ENCODE results near the gene PCSK6. TPM values are rescaled to one million over a fixed set of nuclear protein-coding genes. Genes with fewer than 3 reads are reported as not detected.

Gene PCSK6
- total and polyA plus RNA-seq, 5 experiments from 2014 or later, result 0.04 to 6.7 (median 1.3) TPM

DNA sequence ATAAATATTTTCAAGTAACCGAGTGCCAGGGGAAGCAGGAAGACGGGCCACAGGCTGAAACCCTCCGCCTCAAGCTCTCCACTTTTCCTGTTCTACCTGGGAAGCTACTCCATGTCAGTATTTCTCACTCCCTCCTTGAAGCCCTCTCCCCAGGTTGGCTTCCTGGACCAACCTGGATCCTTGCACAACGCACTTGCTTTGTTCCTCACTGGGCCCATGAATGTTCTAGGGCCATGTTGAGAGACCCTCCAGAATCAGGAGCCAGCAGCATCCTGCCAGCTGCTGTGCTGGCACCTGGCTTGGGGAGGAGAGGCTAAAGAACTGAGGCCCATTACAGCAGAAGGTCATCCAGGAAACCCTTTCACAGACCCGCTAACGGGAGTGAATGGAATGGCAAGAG is 115.2 kb downstream of the PCSK6 start:
- Mint-ChIP-seq H3K27ac (peak overlapping the region in 1 of 10 donors; percentile 68), H3K36me3 (no peaks in the 10 kb centered on the region), H3K9me3 (no peaks in the 10 kb centered on the region), H3K27me3 (peaks cover 0 to 8% (median 3%) of the 10 kb centered on the region in 5 donors), H3K4me3 (no peak overlapping the region), H3K4me1 (peaks cover 13 to 61% (median 30%) of the 10 kb centered on the region in 4 donors)
- DNase-seq (peak in 1 of 10 donors; percentile 55), ATAC-seq (no peak)
- POLR2A ChIA-PET, result no interaction called here

DNA sequence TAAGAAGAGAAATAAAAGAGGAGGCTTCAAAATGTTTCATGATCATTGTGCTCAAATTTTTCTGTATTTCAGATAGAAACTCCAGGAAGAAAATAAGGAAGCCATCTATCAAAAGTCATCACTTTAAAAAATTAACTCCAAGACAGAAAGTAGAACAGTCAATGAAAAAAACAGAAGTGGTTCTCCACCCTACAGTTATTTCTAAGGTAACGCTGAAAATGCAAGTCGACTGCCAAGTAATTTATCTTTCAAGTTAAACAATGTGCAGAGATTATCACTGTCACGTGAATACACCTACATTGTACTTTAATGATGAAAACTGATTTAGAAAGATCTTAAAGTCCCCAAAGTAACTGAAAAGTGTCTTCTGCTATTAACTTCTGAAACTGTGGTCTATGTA is 115.9 kb downstream of the PCSK6 start:
- POLR2A ChIA-PET, result interaction anchor here (1.6 kb wide), 1 partner anchor 24 kb away, joined by 4 read pairs; no protein-coding TSS in a partner anchor
- H3K4me1 Mint-ChIP-seq, result peaks cover 13 to 54% (median 30%) of the 10 kb centered on the region in 4 donors
- H3K4me3 Mint-ChIP-seq, result peak overlapping the region in 3 of 10 donors; percentile 32 to 52 (median 49)
- peaks cover 0 to 8% (median 3%) of the 10 kb centered on the region in 5 donors for H3K27me3 Mint-ChIP-seq
- no peak for DNase-seq
- no peak for ATAC-seq
- H3K36me3 Mint-ChIP-seq, result no peaks in the 10 kb centered on the region
- no peaks in the 10 kb centered on the region for H3K9me3 Mint-ChIP-seq
- H3K27ac Mint-ChIP-seq, result peak overlapping the region in 2 of 10 donors; percentile 7 to 63

DNA sequence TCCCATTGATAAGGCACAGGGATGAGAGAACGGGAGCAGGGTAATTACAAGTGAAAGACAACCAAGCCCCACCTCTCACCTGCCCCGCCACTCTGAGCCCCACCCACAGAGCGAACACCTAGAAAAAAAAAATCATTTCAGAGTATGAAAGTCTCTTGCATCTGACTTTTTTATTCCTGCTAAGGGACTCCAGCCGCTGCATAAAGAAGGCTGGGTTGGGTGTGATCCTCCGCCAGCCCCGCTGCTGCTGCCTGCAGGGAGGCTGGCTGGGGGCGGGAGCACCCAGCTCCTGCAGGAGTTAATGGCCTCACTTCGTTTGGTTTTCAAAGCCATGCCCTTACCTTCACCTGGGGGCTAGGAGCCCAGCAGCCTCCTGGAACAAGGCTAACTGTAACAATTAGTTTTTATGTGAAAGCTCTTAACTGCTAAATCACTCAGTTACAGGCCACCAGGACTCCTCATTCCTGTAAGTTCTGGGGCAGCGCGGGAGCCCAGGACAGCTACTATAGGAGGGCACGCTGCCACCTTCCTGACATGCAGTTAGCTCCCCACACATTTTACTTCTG is 116.5 kb downstream of the PCSK6 start:
- H3K27ac Mint-ChIP-seq, result peak overlapping the region in 4 of 10 donors; percentile 7 to 79 (median 64)

DNA sequence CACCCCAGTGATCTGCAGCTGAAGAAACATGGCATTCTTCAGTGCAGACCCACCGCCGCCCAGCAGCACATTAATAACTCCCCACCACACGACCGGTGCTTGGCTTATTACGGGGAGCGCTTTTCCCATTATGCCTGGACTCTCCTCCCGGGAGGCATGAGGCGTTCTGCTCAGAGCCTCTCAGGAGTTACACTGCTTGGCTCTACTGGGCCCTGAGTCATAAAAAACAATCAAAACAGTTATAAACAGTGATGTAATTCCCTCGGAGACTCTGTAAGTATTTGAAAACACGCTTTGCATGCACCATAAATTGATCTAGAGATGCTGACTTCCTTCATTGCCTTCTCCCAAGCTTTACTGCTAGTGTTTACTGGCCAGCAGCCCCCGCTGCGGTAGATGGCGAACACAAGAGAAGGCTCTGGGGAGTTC is 117.3 kb downstream of the PCSK6 start:
- H3K27me3 Mint-ChIP-seq, result peaks cover 0 to 8% (median 3%) of the 10 kb centered on the region in 5 donors
- ATAC-seq, result no peak
- POLR2A ChIA-PET, result interaction anchor here (1.6 kb wide), 1 partner anchor 25 kb away, joined by 4 read pairs; no protein-coding TSS in a partner anchor

More for the DNA sequence above, 116.5 kb downstream of the PCSK6 start:
- Mint-ChIP-seq H3K27me3 (peaks cover 0 to 8% (median 3%) of the 10 kb centered on the region in 5 donors), H3K36me3 (no peaks in the 10 kb centered on the region), H3K4me1 (peaks cover 13 to 48% (median 30%) of the 10 kb centered on the region in 4 donors), H3K9me3 (no peaks in the 10 kb centered on the region), H3K4me3 (peak overlapping the region in 9 of 10 donors; percentile 8 to 63 (median 36))
- no peak for ATAC-seq
- POLR2A ChIA-PET, result interaction anchor here (1.6 kb wide), 1 partner anchor 24 kb away, joined by 4 read pairs; no protein-coding TSS in a partner anchor
- DNase-seq, result no peak

DNA sequence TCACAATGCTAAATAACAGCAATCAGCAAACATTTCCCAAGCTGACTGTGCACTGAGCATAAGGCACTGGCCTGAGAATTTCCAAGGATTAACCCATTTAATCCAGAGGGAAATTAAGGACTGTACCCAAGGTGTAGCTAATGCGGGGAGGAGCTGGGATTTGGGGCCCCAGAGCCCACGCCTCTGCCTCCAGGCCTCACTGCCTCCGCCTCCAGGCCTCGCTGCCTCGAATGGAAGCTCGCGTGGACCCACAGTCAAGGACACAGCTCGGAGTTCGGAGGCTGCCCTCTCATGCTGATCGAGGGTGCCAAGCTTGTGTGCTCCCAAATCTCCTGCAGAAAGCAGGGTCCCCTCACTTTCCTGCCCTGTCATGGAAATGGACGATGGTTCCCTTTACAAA is 118.0 kb downstream of the PCSK6 start:
- ATAC-seq (no peak), DNase-seq (no peak)
- no peak overlapping the region for H3K4me3 Mint-ChIP-seq
- POLR2A ChIA-PET, result no interaction called here
- H3K9me3 Mint-ChIP-seq, result no peaks in the 10 kb centered on the region
- no peaks in the 10 kb centered on the region for H3K36me3 Mint-ChIP-seq
- peaks cover 9 to 37% (median 22%) of the 10 kb centered on the region in 4 donors for H3K4me1 Mint-ChIP-seq
- no peak overlapping the region for H3K27ac Mint-ChIP-seq
- H3K27me3 Mint-ChIP-seq, result peaks cover 0 to 8% (median 3%) of the 10 kb centered on the region in 5 donors

More for the DNA sequence above, 117.3 kb downstream of the PCSK6 start:
- peaks cover 11 to 43% (median 25%) of the 10 kb centered on the region in 4 donors for H3K4me1 Mint-ChIP-seq
- no peaks in the 10 kb centered on the region for H3K9me3 Mint-ChIP-seq
- DNase-seq, result no peak
- H3K4me3 Mint-ChIP-seq, result peak overlapping the region in 2 of 10 donors; percentile 36 to 63
- H3K27ac Mint-ChIP-seq, result peak overlapping the region in 2 of 10 donors; percentile 61 to 79
- H3K36me3 Mint-ChIP-seq, result no peaks in the 10 kb centered on the region

DNA sequence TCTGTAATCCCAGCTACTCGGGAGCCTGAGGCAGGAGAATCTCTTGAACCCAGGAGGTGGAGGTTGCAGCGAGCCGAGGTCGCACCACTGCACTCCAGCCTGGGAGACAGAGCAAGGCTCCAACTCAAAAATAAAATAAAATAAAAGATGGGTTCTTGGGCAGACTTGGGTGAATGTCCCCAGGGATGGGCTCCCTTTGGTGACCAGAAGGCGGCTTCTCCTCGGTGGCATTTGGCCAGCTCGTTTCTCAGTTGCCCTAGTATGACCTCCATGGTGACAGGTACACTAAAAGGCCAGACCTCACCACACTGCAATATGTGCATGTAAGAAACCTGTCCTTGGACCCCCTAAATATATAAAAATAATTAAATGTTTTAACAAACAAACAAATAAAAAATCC is 118.4 kb downstream of the PCSK6 start:
- DNase-seq, result no peak
- no peaks in the 10 kb centered on the region for H3K36me3 Mint-ChIP-seq
- H3K4me1 Mint-ChIP-seq, result peaks cover 7 to 32% (median 17%) of the 10 kb centered on the region in 4 donors
- POLR2A ChIA-PET, result no interaction called here
- no peak for ATAC-seq
- no peak overlapping the region for H3K27ac Mint-ChIP-seq
- no peaks in the 10 kb centered on the region for H3K9me3 Mint-ChIP-seq
- H3K27me3 Mint-ChIP-seq, result peaks cover 0 to 8% (median 3%) of the 10 kb centered on the region in 5 donors
- H3K4me3 Mint-ChIP-seq, result no peak overlapping the region

DNA sequence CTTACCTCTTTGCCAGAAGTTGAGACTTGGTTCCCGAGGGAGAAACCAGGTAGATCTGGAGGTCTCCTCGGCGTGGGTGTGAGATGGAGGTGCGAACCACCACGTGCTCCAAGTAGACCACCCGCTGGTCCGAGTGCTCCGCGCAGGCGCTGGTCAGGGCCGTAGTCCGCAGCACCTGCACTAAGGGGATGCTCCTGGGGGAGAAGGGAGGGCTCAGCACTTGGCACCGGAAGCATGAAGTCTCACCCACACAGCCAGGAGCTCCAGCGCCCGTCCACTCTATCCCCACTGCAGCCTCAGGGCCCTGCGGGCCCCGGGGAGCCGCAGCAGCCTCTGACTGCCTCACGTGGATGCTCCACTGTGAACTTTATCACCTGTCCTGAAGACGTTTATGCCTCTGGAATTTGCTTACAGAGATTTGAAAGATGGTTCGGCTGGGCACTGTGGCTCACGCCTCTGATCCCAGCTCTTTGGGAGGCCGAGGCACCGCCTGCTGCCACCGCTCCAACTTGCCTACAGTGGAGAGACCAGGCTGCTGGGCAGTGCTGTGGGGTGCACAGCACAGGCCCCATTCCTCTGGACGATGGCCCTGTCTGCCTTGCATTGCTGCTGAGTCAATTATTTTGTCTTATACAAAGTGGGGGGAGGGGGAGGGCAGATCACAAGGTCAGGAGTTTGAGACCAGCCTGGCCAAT is 119.0 kb downstream of the PCSK6 start:
- Mint-ChIP-seq H3K27ac (no peak overlapping the region), H3K27me3 (peaks cover 0 to 8% (median 5%) of the 10 kb centered on the region in 5 donors), H3K4me3 (no peak overlapping the region), H3K9me3 (peaks cover 0 to 3% (median 0%) of the 10 kb centered on the region in 9 donors), H3K36me3 (peaks cover 0 to 2% (median 2%) of the 10 kb centered on the region in 3 donors), H3K4me1 (peaks cover 7 to 27% (median 16%) of the 10 kb centered on the region in 4 donors)
- ATAC-seq (no peak), DNase-seq (no peak)
- POLR2A ChIA-PET, result no interaction called here

DNA sequence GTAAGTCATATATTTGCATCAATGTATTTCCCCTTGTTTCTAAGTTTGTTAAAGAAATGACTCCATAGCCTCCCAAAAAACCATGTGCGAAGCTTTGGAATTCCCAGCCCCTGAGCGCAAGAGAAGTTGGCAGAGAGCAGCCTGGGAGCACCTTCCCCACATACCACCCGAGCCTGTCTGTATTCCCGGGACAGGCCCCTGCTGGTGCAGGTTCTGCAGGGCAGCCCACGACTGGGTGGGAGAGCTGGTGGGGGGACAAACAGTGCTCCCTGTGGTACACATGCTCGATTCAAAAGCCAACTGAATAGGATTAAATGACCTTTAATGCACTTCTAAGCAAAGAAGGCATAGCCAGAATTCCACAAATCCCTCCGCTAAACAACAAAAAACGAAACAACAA is 119.8 kb downstream of the PCSK6 start:
- Mint-ChIP-seq H3K27ac (no peak overlapping the region), H3K36me3 (peaks cover 0 to 10% (median 5%) of the 10 kb centered on the region in 3 donors), H3K9me3 (peaks cover 0 to 9% (median under 1%) of the 10 kb centered on the region in 9 donors), H3K4me3 (no peak overlapping the region), H3K27me3 (peaks cover 0 to 8% (median 6%) of the 10 kb centered on the region in 5 donors), H3K4me1 (peaks cover 7 to 20% (median 14%) of the 10 kb centered on the region in 4 donors)
- ATAC-seq, result no peak
- POLR2A ChIA-PET, result interaction anchor here (1.4 kb wide), 1 partner anchor 50 kb away, joined by 3 read pairs; no protein-coding TSS in a partner anchor
- DNase-seq, result no peak

DNA sequence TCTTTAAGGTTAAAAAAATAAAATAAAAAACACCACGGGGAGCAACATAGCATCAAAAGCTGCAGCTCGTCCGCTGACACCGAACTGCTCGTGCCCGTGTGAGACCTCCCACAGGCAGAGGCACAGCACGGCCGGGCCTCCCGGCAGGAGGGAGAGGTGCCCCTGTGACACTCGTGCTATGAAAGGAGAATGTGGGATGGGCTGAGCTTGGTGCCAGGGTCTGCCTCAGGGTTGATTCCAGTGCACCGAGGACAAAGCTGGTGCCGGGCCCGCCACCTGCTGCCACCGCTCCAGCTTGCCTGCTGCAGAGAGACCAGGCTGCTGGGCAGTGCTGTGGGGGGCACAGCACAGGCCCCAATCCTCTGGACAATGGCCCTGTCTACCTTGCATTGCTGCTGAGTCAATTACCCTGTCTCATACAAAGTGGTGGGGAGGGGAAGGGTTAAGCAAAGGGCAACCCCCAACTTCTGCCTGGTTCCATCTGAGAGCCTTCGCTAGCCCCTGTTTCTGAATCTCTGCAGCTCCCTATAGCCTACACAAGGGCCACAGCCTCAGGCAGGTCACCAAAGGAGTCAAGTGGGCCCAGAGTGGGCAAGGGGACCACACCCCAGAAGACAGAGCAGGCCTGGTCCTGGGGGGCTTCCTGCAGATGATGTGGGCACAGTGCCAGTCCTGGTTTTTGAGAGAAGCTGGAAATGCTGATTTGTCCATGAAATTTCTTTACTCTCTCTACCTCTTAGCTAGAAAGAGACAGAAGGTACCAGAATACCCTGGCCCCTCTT is 120.5 kb downstream of the PCSK6 start:
- Mint-ChIP-seq H3K27ac (no peak overlapping the region), H3K9me3 (peaks cover 0 to 14% (median 3%) of the 10 kb centered on the region in 9 donors), H3K4me1 (peaks cover 5 to 20% (median 12%) of the 10 kb centered on the region in 4 donors), H3K36me3 (peaks cover 0 to 14% (median 5%) of the 10 kb centered on the region in 3 donors), H3K27me3 (peaks cover 0 to 12% (median 6%) of the 10 kb centered on the region in 5 donors), H3K4me3 (no peak overlapping the region)
- no peak for ATAC-seq
- no peak for DNase-seq
- POLR2A ChIA-PET, result interaction anchor here (1.4 kb wide), 1 partner anchor 49 kb away, joined by 3 read pairs; no protein-coding TSS in a partner anchor

DNA sequence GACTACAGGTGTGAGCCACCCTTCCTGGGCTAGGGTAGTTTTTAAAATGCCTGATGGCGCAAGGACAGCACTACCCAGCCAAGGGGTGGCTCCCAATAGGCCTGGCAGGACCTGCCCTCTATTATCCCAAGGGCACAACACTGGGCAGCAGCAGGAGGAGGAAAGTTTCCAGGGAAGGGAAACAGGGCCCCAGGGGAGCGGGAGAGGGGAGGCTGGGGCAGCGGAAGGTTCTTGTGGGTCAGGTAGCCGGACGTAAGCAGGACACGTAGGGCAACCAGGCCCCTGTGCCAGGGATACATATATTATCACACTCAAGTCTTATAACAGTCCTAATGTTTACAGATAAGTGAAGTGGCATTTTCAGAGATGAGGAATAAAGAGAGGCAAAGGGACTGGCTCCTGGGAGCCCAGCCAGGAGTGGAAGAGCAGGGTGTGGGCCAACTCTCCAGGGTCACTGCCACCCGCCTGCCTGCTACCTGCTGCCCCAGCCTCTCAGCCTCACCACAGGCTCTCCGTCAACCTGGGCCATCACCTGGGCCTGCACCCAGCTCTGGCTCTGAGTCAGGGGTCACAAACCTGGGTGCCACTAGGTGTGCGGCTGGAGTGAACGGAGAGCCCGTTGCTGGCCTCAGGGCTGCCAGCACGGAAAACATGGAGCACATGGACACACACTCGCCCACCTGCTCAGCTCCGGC is 121.3 kb downstream of the PCSK6 start:
- H3K36me3 Mint-ChIP-seq, result peaks cover 0 to 14% (median 5%) of the 10 kb centered on the region in 3 donors
- H3K4me3 Mint-ChIP-seq, result no peak overlapping the region
- peak overlapping the region in 1 of 10 donors; percentile 60 for H3K27ac Mint-ChIP-seq
- ATAC-seq (no peak), DNase-seq (no peak)
- H3K4me1 Mint-ChIP-seq, result peaks cover 3 to 12% (median 7%) of the 10 kb centered on the region in 4 donors
- peaks cover 0 to 12% (median 6%) of the 10 kb centered on the region in 5 donors for H3K27me3 Mint-ChIP-seq
- POLR2A ChIA-PET, result interaction anchor here (1.4 kb wide), 1 partner anchor 48 kb away, joined by 3 read pairs; no protein-coding TSS in a partner anchor
- H3K9me3 Mint-ChIP-seq, result peaks cover 0 to 15% (median 3%) of the 10 kb centered on the region in 9 donors

DNA sequence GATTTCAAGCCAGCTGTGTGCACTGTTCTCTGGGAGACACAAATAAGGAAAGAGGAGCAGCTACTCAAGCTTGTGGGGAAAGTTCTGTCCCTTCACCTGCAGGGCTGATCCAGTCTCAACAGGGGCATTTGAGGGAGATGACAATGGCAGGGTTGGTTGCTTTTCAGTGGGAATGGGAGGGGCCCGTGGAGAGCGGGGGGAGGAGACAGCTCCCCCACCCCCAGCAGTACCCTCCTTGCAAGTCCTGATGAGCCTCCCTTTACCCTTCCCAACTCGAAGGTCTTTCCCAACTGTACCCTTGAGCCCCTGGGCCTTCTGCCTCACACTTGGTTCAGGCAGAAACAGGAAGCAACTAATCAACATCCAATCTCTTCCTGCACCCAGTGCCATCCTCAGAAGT is 122.7 kb downstream of the PCSK6 start:
- peaks cover 0 to 2% (median 0%) of the 10 kb centered on the region in 4 donors for H3K4me1 Mint-ChIP-seq
- peaks cover 0 to 20% (median 3%) of the 10 kb centered on the region in 9 donors for H3K9me3 Mint-ChIP-seq
- peaks cover 4 to 14% (median 11%) of the 10 kb centered on the region in 5 donors for H3K27me3 Mint-ChIP-seq
- no peak overlapping the region for H3K27ac Mint-ChIP-seq
- H3K4me3 Mint-ChIP-seq, result no peak overlapping the region
- no peak for DNase-seq
- no peak for ATAC-seq
- H3K36me3 Mint-ChIP-seq, result peaks cover 0 to 14% (median 5%) of the 10 kb centered on the region in 3 donors
- POLR2A ChIA-PET, result no interaction called here

Measured in naive thymus-derived CD8-positive, alpha-beta T cell (primary cell).